Measurements from ENCODE around the gene OPA3. TPM values are rescaled to one million over a fixed set of nuclear protein-coding genes. Genes with fewer than 3 reads are reported as not detected.

OPA3 gene
- total RNA-seq, 2 donors from 2014 or later = 12.9 to 15.4 TPM

DNA sequence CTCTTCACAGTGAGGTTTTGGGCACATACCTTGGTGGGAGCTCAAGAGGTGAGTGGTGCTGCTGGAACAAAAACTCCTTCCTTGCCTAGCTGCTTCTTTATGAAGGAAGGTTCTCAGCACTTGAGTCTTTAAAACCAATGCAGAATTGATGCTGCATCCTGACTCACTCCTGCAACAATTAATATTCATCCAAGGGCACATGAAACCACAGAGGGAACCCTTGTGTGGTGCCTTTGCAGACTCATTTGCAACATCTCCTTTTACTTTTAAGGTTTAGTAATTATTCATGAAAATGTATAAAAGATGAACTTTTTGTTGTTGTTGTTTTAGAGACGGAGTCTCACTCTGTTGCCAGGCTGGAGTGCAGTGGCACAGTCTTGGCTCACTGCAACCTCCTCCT lies 30.1 kb downstream of the OPA3 start:
- no peak for TF ChIP-seq CTCF (conservative IDR thresholded peaks at IDR 0.05)

GRCh38 chr19:45553464-45553863 lies 31.1 kb downstream of the OPA3 start:
- Mint-ChIP-seq H3K4me3 (peak overlapping the region; percentile 45), H3K27ac (no peak overlapping the region), H3K4me1 (no peaks in the 10 kb centered on the region), H3K36me3 (ENCODE audit: low read depth) (peaks cover 12% of the 10 kb centered on the region), H3K27me3 (ENCODE audit: insufficient read depth) (no peaks in the 10 kb centered on the region), H3K9me3 (no peaks in the 10 kb centered on the region)
- H3K27me3 ChIP-seq (ENCODE audit: control insufficient read depth, insufficient read depth, low read length, poor library complexity, severe bottlenecking) = no peaks in the 10 kb centered on the region
- peak; percentile 90 for DNase-seq
- H3K27ac ChIP-seq (ENCODE audit: low read depth, low read length) = no peak overlapping the region
- no peaks in the 10 kb centered on the region for H3K9me3 ChIP-seq (ENCODE audit: control insufficient read depth, low read length)
- 92 to 93% methylated on average over 26 to 34 of the region's 34 CpGs for WGBS, 2 experiments (ENCODE audit: insufficient coverage in 1 of 2, insufficient read length in 1 of 2)
- H3K36me3 ChIP-seq (ENCODE audit: control insufficient read depth, insufficient read depth, low read length) = no peaks in the 10 kb centered on the region
- no peak overlapping the region for H3K9ac ChIP-seq (ENCODE audit: extremely low read depth, low read length, poor library complexity, severe bottlenecking)
- no peaks in the 10 kb centered on the region for H3K4me1 ChIP-seq (ENCODE audit: control insufficient read depth, insufficient read depth, low read length)
- no peak overlapping the region for H3K4me3 ChIP-seq (ENCODE audit: low read length)
- peak; percentile 73 for TF ChIP-seq CTCF (conservative IDR thresholded peaks at IDR 0.05)

More for the DNA sequence above, 30.1 kb downstream of the OPA3 start:
- WGBS, 2 experiments (ENCODE audit: insufficient coverage in 1 of 2, insufficient read length in 1 of 2) = 88 to 100% methylated on average over 1 of the region's 1 CpG
- DNase-seq = no peak
- no peaks in the 10 kb centered on the region for H3K4me1 ChIP-seq (ENCODE audit: control insufficient read depth, insufficient read depth, low read length)
- no peaks in the 10 kb centered on the region for H3K36me3 ChIP-seq (ENCODE audit: control insufficient read depth, insufficient read depth, low read length)
- no peak overlapping the region for H3K9ac ChIP-seq (ENCODE audit: extremely low read depth, low read length, poor library complexity, severe bottlenecking)
- Mint-ChIP-seq H3K27ac (no peak overlapping the region), H3K36me3 (ENCODE audit: low read depth) (peaks cover 12% of the 10 kb centered on the region), H3K27me3 (ENCODE audit: insufficient read depth) (no peaks in the 10 kb centered on the region), H3K4me3 (no peak overlapping the region), H3K9me3 (no peaks in the 10 kb centered on the region), H3K4me1 (no peaks in the 10 kb centered on the region)
- no peaks in the 10 kb centered on the region for H3K27me3 ChIP-seq (ENCODE audit: control insufficient read depth, insufficient read depth, low read length, poor library complexity, severe bottlenecking)
- no peaks in the 10 kb centered on the region for H3K9me3 ChIP-seq (ENCODE audit: control insufficient read depth, low read length)
- H3K4me3 ChIP-seq (ENCODE audit: low read length) = no peak overlapping the region
- no peak overlapping the region for H3K27ac ChIP-seq (ENCODE audit: low read depth, low read length)

DNA sequence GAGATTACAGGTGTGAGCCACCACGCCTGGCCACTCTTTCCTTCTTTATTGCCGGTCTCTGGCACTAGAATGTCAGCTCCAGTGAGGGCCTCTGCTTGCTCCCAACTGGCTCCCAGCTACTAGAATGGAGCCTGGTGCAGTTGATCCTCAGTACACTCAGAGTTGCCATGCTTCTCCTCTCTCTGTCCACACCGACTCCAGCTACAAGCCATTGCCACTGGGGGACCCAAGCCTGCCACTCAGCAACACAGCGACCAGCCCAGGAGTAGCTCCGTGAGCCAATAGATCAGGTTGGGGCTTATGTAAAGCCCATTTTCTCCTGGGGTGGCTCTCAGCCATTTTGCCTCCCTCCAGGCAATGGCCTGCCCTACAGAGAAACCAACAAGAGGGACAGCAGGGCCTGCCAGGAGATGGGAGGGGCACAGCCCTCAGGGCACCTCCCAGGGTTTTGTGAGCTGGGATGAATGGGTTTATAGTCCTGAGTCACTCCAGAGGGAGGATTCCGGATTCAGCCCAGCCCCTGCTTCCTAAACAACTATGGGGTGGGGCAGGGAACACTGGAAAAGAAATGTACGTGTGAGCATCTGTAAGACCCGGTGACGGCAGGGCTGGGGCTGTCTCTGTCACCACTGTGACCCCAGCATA lies 36.5 kb downstream of the OPA3 start:
- no peak for DNase-seq
- Histone ChIP-seq H3K4me3 (ENCODE audit: low read length) (no peak overlapping the region), H3K27me3 (ENCODE audit: control insufficient read depth, insufficient read depth, low read length, poor library complexity, severe bottlenecking) (no peaks in the 10 kb centered on the region), H3K9ac (ENCODE audit: extremely low read depth, low read length, poor library complexity, severe bottlenecking) (no peak overlapping the region), H3K36me3 (ENCODE audit: control insufficient read depth, insufficient read depth, low read length) (no peaks in the 10 kb centered on the region), H3K27ac (ENCODE audit: low read depth, low read length) (no peak overlapping the region), H3K4me1 (ENCODE audit: control insufficient read depth, insufficient read depth, low read length) (no peaks in the 10 kb centered on the region), H3K9me3 (ENCODE audit: control insufficient read depth, low read length) (no peaks in the 10 kb centered on the region)
- no peak for TF ChIP-seq CTCF (conservative IDR thresholded peaks at IDR 0.05)
- Mint-ChIP-seq H3K36me3 (ENCODE audit: low read depth) (peaks cover 9% of the 10 kb centered on the region), H3K27ac (no peak overlapping the region), H3K9me3 (peaks cover 3% of the 10 kb centered on the region), H3K27me3 (ENCODE audit: insufficient read depth) (no peaks in the 10 kb centered on the region), H3K4me3 (no peak overlapping the region), H3K4me1 (no peaks in the 10 kb centered on the region)
- WGBS, 2 experiments (ENCODE audit: insufficient coverage in 1 of 2, insufficient read length in 1 of 2) = 79 to 86% methylated on average over 5 to 9 of the region's 9 CpGs

Data from endodermal cell (in vitro differentiated cells).